Stimulated activated CD4-positive, alpha-beta T cell treated with anti-CD3 and anti-CD28 coated beads, Interleukin-15, amount 100 ng/mL, for 24 hours (primary cell): Measurements from ENCODE around the gene TMTC2.

ENCODE experiments used
- DNase-seq: peaks from one replicate; pipeline ENCODE4 v3.0.0-alpha.2; 2020

The TMTC2 gene

GRCh38 chr12:82857276-82857675, 170.6 kb downstream of the TMTC2 start:
- no peak for DNase-seq

GRCh38 chr12:82857911-82858533, 171.3 kb downstream of the TMTC2 start:
- DNase-seq: no peak

- no peak for DNase-seq
Measured at GRCh38 chr12:82858534-82858917, 171.8 kb downstream of the TMTC2 start.

GRCh38 chr12:82862069-82862841, 175.5 kb downstream of the TMTC2 start:
- no peak for DNase-seq

- no peak for DNase-seq
Measured at GRCh38 chr12:82862876-82863649, 176.4 kb downstream of the TMTC2 start.

- no peak for DNase-seq
Measured at GRCh38 chr12:82866227-82866775, 179.6 kb downstream of the TMTC2 start.

GRCh38 chr12:82866946-82867345, 180.2 kb downstream of the TMTC2 start:
- DNase-seq: no peak

GRCh38 chr12:82867762-82868500, 181.2 kb downstream of the TMTC2 start:
- DNase-seq: no peak

- no peak for DNase-seq
Measured at GRCh38 chr12:82870771-82871377, 184.2 kb downstream of the TMTC2 start.

- no peak for DNase-seq
Measured at GRCh38 chr12:82872088-82872487, 185.4 kb downstream of the TMTC2 start.

GRCh38 chr12:82873309-82873708, 186.6 kb downstream of the TMTC2 start:
- no peak for DNase-seq

GRCh38 chr12:82873951-82874350, 187.2 kb downstream of the TMTC2 start:
- no peak for DNase-seq

GRCh38 chr12:82874945-82875344, 188.2 kb downstream of the TMTC2 start:
- no peak for DNase-seq

- DNase-seq: no peak
Measured at GRCh38 chr12:82876075-82876474, 189.4 kb downstream of the TMTC2 start.

GRCh38 chr12:82877963-82878362, 191.3 kb downstream of the TMTC2 start:
- DNase-seq: no peak

GRCh38 chr12:82880442-82880901, 193.8 kb downstream of the TMTC2 start:
- no peak for DNase-seq

- DNase-seq: no peak
Measured at GRCh38 chr12:82883394-82884355, 197.0 kb downstream of the TMTC2 start.

- no peak for DNase-seq
Measured at GRCh38 chr12:82886671-82887340, 200.1 kb downstream of the TMTC2 start.

- DNase-seq: no peak
Measured at GRCh38 chr12:82893896-82894295, 207.2 kb downstream of the TMTC2 start.

GRCh38 chr12:82896277-82896676, 209.6 kb downstream of the TMTC2 start:
- DNase-seq: no peak
